Activated naive CD4-positive, alpha-beta T cell treated with anti-CD3 and anti-CD28 coated beads, Interleukin-2, amount 50 U/mL, for 72 hours (primary cell): ENCODE measurements around the gene WLS. TPM values are rescaled to one million over a fixed set of nuclear protein-coding genes. Genes with fewer than 3 reads are reported as not detected.

Experiments
- ATAC-seq, 2 donors: fragments of 150-1000 bp; cut with Tn5 transposase; 2 replicates each; pipeline ENCODE4 v1.10.0; 2021; ENCODE audit warnings: mild to moderate bottlenecking in 2 of 2, moderate library complexity in 2 of 2
- DNase-seq, 2 donors: peaks; one replicate each; pipeline ENCODE4 v3.0.0; 2021 to 2022; ENCODE audit warnings: low spot score in 2 of 2
- H3K27ac Mint-ChIP-seq, 2 donors: one replicate each; pipeline ENCODE4 v1.8.0; 2022; ENCODE audit warnings: mild to moderate bottlenecking in 2 of 2, mixed read lengths in 2 of 2
- H3K36me3 Mint-ChIP-seq, 2 donors: one replicate each; pipeline ENCODE4 v1.8.0; 2022; ENCODE audit warnings: mixed read lengths in 2 of 2
- H3K9me3 Mint-ChIP-seq, 2 donors: one replicate each; pipeline ENCODE4 v1.8.0; 2022; ENCODE audit warnings: mixed read lengths in 2 of 2
- total RNA-seq, 2 donors: library from RNA; stranded (reverse); gene quantifications; one replicate each; pipeline ENCODE4 v1.2.3, GENCODE V29; 2022

WLS gene
- total RNA-seq, 2 donors from 2014 or later, result not detected

GRCh38 chr1:68211761-68212380 is 20.5 kb downstream of the WLS start:
- peaks cover 0 to 4% of the 10 kb centered on the region in 2 donors for H3K36me3 Mint-ChIP-seq
- DNase-seq, result no peak
- no peak for ATAC-seq

GRCh38 chr1:68210829-68211228 is 21.5 kb downstream of the WLS start:
- Mint-ChIP-seq H3K9me3 (peaks cover 0 to 2% of the 10 kb centered on the region in 2 donors), H3K36me3 (peaks cover 0 to 4% of the 10 kb centered on the region in 2 donors), H3K27ac (no peak overlapping the region)
- ATAC-seq, result no peak
- no peak for DNase-seq

More at GRCh38 chr1:68211761-68212380, 20.5 kb downstream of the WLS start:
- Mint-ChIP-seq H3K9me3 (peaks cover 0 to 2% of the 10 kb centered on the region in 2 donors), H3K27ac (peak overlapping the region in 1 of 2 donors; percentile 56)

- no peak for ATAC-seq
- H3K9me3 Mint-ChIP-seq, result peaks cover 0 to 2% of the 10 kb centered on the region in 2 donors
- peaks cover 0 to 4% of the 10 kb centered on the region in 2 donors for H3K36me3 Mint-ChIP-seq
- DNase-seq, result no peak
- no peak overlapping the region for H3K27ac Mint-ChIP-seq
Measured at GRCh38 chr1:68210027-68210426, 22.3 kb downstream of the WLS start.

DNA sequence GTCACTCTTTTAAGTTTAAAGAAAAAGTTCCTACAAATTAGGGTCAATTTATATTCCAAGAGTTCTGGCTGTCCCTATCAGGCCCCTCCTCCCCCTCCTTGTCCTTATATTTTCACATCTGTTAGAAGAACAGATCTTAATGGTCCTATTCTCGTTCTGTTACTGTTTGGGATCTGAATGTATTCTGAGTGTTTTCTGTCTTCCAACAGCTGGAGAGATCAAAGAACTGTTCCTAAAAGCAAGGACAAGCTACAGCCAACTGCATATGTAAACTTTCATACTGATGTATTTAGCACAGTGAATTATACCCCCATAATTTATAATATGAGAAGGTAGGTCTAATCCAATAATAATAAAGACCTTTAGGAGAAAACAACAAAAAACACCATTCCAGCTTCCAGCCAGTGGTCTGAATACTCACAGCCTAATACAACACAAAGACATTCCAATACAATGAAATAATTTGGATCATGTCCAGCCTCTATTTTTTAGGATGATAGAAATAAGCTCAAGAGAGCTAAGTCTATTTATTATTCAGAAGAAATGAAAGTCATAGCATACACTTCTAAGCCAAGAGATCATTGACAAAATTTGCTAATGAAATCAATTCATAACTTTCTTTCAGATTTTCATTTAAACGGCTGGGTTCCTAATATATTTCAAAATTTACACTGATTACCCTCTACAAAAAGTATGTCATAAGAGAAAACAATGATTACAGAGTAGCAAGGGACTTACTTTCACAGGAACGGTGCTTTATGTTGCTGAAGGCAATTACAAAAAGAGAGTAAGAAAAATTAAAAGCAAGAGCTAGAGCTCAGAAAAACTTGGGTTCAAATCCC is 25.3 kb downstream of the WLS start:
- no peak overlapping the region for H3K27ac Mint-ChIP-seq
- peaks cover 0 to 4% of the 10 kb centered on the region in 2 donors for H3K36me3 Mint-ChIP-seq
- DNase-seq (no peak), ATAC-seq (no peak)
- peaks cover 0 to 2% of the 10 kb centered on the region in 2 donors for H3K9me3 Mint-ChIP-seq

GRCh38 chr1:68205794-68206358 is 26.4 kb downstream of the WLS start:
- peaks cover 0 to 4% of the 10 kb centered on the region in 2 donors for H3K36me3 Mint-ChIP-seq
- peaks cover 0 to 2% of the 10 kb centered on the region in 2 donors for H3K9me3 Mint-ChIP-seq
- ATAC-seq (peak in 1 of 2 donors; percentile 79), DNase-seq (no peak)
- no peak overlapping the region for H3K27ac Mint-ChIP-seq

DNA sequence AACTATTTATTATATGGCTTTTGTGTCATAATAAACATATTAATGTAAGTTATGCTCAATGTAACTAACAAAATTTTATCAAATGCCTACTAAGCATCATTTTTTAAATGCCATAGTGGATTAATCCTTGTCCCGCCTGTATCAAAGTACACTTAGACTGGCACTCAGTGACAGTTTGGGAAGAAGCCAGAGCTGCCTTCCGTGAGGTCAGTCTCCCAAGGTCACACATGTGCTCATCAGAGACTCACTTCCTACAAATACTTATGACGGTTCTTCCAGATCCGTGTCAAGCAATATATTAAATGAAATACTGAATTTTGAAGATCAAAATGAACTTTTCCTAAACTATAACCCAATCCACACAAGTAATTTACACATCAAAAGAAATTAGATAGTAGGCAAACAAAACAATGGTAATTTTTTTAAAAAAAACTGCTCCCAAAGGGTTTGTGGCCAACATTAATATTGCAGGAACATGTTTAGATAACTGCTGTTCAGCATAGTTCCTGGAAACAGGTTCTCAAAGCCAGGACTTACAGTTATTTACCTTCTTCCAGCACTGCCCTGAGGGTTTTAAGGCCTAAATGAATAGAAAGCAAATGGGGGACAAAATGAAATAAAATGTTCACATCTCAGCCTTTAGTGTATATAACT is 27.2 kb downstream of the WLS start:
- DNase-seq, result no peak
- H3K36me3 Mint-ChIP-seq, result peaks cover 0 to 4% of the 10 kb centered on the region in 2 donors
- no peak overlapping the region for H3K27ac Mint-ChIP-seq
- no peak for ATAC-seq
- H3K9me3 Mint-ChIP-seq, result peaks cover 0 to 2% of the 10 kb centered on the region in 2 donors

- Mint-ChIP-seq H3K9me3 (no peaks in the 10 kb centered on the region), H3K36me3 (no peaks in the 10 kb centered on the region), H3K27ac (no peak overlapping the region)
- no peak for DNase-seq
- no peak for ATAC-seq
Measured at GRCh38 chr1:68202239-68202832, 30.0 kb downstream of the WLS start.

GRCh38 chr1:68201546-68202238 is 30.6 kb downstream of the WLS start:
- H3K9me3 Mint-ChIP-seq, result no peaks in the 10 kb centered on the region
- DNase-seq (no peak), ATAC-seq (no peak)
- no peak overlapping the region for H3K27ac Mint-ChIP-seq
- no peaks in the 10 kb centered on the region for H3K36me3 Mint-ChIP-seq

DNA sequence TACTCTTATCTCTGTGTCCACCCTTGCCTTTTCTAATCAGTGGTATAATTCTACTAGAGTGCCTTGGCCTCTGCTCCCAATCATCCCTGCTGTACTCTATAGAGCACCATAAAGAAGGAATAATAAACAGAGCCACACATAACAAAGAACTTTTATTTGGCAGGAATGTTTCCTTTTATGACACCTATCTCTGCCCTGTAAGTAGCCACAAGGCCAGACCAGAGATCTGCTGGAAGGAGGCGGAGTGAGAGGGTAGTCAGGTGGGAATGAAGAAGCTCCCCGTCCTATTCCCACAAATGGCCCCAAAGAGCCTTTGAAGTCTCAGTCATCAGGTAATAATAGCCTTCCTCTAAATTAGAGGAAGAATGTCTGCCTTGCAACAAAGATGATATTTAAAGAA is 32.7 kb downstream of the WLS start:
- DNase-seq, result no peak
- ATAC-seq, result no peak
- Mint-ChIP-seq H3K9me3 (no peaks in the 10 kb centered on the region), H3K27ac (no peak overlapping the region), H3K36me3 (no peaks in the 10 kb centered on the region)

GRCh38 chr1:68198752-68199151 is 33.6 kb downstream of the WLS start:
- Mint-ChIP-seq H3K9me3 (no peaks in the 10 kb centered on the region), H3K27ac (no peak overlapping the region), H3K36me3 (no peaks in the 10 kb centered on the region)
- DNase-seq (no peak), ATAC-seq (peak in 1 of 2 donors; percentile 73)

- DNase-seq, result no peak
- Mint-ChIP-seq H3K9me3 (no peaks in the 10 kb centered on the region), H3K36me3 (no peaks in the 10 kb centered on the region), H3K27ac (no peak overlapping the region)
- ATAC-seq, result peak in 1 of 2 donors; percentile 52
Measured at GRCh38 chr1:68197891-68198290, 34.4 kb downstream of the WLS start.

GRCh38 chr1:68197461-68197860 is 34.9 kb downstream of the WLS start:
- no peak overlapping the region for H3K27ac Mint-ChIP-seq
- DNase-seq (no peak), ATAC-seq (no peak)
- no peaks in the 10 kb centered on the region for H3K9me3 Mint-ChIP-seq
- no peaks in the 10 kb centered on the region for H3K36me3 Mint-ChIP-seq

DNA sequence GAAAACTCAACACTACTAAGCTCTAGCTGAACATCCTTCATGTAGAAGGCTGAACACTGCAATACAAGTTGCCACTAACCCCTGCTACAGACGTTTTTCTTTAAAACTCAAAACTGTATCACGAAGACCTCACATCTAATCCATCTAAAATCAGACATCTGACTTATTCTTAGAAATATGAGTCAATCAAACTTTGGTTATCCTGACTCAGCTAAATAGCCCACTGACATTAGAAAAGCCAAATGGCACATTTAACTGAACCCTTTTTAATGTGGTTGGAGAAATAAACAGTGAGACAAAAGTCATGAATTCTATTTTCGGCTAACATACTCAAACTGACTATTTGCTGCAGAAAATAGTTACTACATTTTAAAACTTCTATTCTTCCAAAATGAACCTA is 35.6 kb downstream of the WLS start:
- Mint-ChIP-seq H3K9me3 (no peaks in the 10 kb centered on the region), H3K36me3 (no peaks in the 10 kb centered on the region), H3K27ac (no peak overlapping the region)
- no peak for ATAC-seq
- DNase-seq, result no peak

GRCh38 chr1:68191717-68192116 is 40.6 kb downstream of the WLS start:
- DNase-seq (no peak), ATAC-seq (no peak)

DNA sequence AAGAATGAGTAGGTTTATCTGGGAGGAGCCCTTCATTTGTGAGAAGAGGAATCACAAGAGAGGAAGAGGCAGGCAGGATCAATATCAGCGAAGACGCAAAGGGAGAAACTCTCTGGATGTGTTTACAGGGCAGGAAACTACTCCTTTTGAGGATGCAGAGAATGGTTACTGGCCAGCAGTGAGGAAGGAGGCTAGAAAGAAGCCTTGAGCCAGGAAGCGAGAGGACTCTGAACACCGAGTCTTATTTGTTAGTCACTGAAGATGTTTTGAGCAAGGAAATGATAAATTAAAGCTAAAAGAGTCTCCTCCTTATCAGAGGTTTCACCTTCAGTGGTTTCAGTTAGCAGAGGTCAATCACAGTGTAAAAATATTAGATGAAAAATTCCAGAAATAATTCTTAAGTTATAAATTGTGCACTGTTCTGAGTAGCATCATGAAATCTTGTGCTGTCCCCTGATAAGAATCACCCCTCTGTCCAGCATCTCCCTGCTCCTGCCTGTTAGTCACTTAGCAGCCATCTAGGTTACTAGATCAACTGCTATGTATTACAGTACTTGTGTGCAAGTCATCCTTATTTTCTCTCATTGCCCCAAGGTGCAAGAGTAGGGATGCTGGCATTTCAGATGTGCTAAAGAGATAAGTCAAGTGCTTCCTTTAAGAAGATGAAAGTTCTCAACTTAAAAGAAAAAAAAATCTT is 43.5 kb downstream of the WLS start:
- H3K9me3 Mint-ChIP-seq, result no peaks in the 10 kb centered on the region
- DNase-seq (no peak), ATAC-seq (no peak)
- no peaks in the 10 kb centered on the region for H3K36me3 Mint-ChIP-seq
- H3K27ac Mint-ChIP-seq, result no peak overlapping the region

More at GRCh38 chr1:68191717-68192116, 40.6 kb downstream of the WLS start:
- H3K9me3 Mint-ChIP-seq, result no peaks in the 10 kb centered on the region
- H3K27ac Mint-ChIP-seq, result no peak overlapping the region
- no peaks in the 10 kb centered on the region for H3K36me3 Mint-ChIP-seq
